ENCODE measurements around the gene ELF1.

GRCh38 chr13:40920826-40921225 is 98.3 kb downstream of the ELF1 start:
- TF ChIP-seq GATA2 (IDR thresholded peaks at IDR 0.05; ENCODE audit: low read depth, low read length) (no peak), GATA3 (IDR thresholded peaks at IDR 0.05; ENCODE audit: low read depth, low read length) (no peak)

All from SH-SY5Y (cell line).